Tibial artery (tissue), 4 donors: ENCODE results near the gene COX7A1.

ENCODE experiments used
- DNase-seq, 2 donors: peaks; one replicate each; pipeline ENCODE4 v3.0.0-alpha.2; 2019
- H3K27ac ChIP-seq, 2 donors: fragments of 200-600 bp; sonication (generic) in 1 of 2; 1 replicate in 1 of 2; 2 replicates in 1 of 2; pipeline ENCODE4 v1.5.1; 2018 to 2019; ENCODE audit warnings: mild to moderate bottlenecking in 1 of 2
- H3K27me3 ChIP-seq, 2 donors: fragments of 200-600 bp; sonication (generic) in 1 of 2; one replicate each; pipeline versions ENCODE4 v1.5.1 to v1.6.0; 2016 to 2019
- H3K36me3 ChIP-seq, 3 donors: fragments of 200-600 bp; sonication (generic) in 2 of 3; one replicate each; pipeline ENCODE4 v1.5.1; 2016 to 2019; ENCODE audit warnings: mild to moderate bottlenecking in 2 of 3
- H3K4me1 ChIP-seq, 4 donors: fragments of 200-600 bp; sonication (generic) in 2 of 4; 1 replicate in 3 of 4; 2 replicates in 1 of 4; pipeline ENCODE4 v1.5.1; 2016 to 2019
- H3K4me3 ChIP-seq, 2 donors: fragments of 200-600 bp; sonication (generic) in 1 of 2; 1 replicate in 1 of 2; 2 replicates in 1 of 2; pipeline ENCODE4 v1.5.1; 2018 to 2019; ENCODE audit warnings: mild to moderate bottlenecking in 2 of 2
- H3K9me3 ChIP-seq, 3 donors: fragments of 200-600 bp; sonication (generic) in 1 of 3; one replicate each; pipeline ENCODE4 v1.5.1; 2016 to 2019
- intact Hi-C: fragments of 100-400 bp; cut with DNase I; formaldehyde crosslinking; loops from one replicate; pipeline ENCODE4 v1.15.0; 2023; ENCODE audit warnings: low total_unique reads
- TF ChIP-seq, protein P1 (sequence below), 2 experiments: fragments of 200-600 bp in 1 of 2; fragments of 450-650 bp in 1 of 2; IDR thresholded peaks; one replicate each; pipeline ENCODE4 v1.5.1; 2017 to 2019; ENCODE audit warnings: antibody characterized with exemption in 2 of 2, mild to moderate bottlenecking in 1 of 2, moderate library complexity in 1 of 2

Gene COX7A1

DNA sequence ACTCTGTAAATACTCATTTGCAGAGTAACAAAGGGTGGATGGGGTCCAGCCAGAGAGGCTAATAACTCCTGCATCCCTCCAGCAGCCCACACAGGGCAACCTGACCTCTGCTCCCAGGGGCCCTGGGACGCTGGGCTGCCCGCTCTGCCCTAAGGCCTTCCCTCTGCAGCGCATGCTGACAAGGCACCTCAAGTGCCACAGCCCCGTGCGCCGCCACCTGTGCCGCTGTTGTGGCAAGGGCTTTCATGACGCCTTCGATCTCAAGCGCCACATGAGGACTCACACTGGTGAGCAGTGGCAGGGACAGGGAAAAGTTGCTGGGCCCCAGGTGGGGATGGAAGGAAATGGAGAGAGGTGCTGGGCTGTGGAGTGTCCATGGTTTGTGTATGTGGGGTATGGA, 39.6 kb downstream of the COX7A1 start:
- Histone ChIP-seq H3K4me1 (peaks cover 0 to 26% (median 22%) of the 10 kb centered on the region in 4 donors), H3K9me3 (no peaks in the 10 kb centered on the region), H3K27me3 (no peaks in the 10 kb centered on the region), H3K36me3 (peaks cover under 1 to 42% (median 32%) of the 10 kb centered on the region in 3 donors), H3K4me3 (no peak overlapping the region), H3K27ac (no peak overlapping the region)
- intact Hi-C loops = no loop called here
- TF ChIP-seq, protein P1, sequence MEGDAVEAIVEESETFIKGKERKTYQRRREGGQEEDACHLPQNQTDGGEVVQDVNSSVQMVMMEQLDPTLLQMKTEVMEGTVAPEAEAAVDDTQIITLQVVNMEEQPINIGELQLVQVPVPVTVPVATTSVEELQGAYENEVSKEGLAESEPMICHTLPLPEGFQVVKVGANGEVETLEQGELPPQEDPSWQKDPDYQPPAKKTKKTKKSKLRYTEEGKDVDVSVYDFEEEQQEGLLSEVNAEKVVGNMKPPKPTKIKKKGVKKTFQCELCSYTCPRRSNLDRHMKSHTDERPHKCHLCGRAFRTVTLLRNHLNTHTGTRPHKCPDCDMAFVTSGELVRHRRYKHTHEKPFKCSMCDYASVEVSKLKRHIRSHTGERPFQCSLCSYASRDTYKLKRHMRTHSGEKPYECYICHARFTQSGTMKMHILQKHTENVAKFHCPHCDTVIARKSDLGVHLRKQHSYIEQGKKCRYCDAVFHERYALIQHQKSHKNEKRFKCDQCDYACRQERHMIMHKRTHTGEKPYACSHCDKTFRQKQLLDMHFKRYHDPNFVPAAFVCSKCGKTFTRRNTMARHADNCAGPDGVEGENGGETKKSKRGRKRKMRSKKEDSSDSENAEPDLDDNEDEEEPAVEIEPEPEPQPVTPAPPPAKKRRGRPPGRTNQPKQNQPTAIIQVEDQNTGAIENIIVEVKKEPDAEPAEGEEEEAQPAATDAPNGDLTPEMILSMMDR (IDR thresholded peaks at IDR 0.05) = no peak
- DNase-seq = no peak

DNA sequence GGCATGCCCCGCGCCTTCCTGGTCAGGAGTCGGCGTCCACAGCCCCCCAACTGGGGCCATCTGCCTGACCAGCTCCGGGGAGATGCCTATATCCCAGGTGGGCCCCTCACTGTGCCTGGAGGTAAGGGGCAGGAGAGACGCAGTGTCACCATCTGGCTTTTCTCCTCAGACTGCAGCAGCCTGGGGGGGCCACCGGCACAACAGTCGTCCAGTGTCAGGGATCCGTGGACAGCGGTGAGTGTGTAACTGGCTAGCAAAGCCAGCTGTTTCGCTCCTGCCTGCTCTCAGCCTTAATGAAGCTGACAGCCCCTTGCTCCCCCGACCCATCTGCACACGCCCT, 41.1 kb downstream of the COX7A1 start:
- no peaks in the 10 kb centered on the region for H3K9me3 ChIP-seq
- H3K4me1 ChIP-seq = peaks cover 0 to 18% (median 15%) of the 10 kb centered on the region in 4 donors
- intact Hi-C loops = no loop called here
- H3K27me3 ChIP-seq = no peaks in the 10 kb centered on the region
- no peak for DNase-seq
- H3K36me3 ChIP-seq = peaks cover 0 to 55% (median 32%) of the 10 kb centered on the region in 3 donors
- no peak overlapping the region for H3K27ac ChIP-seq
- TF ChIP-seq, protein P1 (IDR thresholded peaks at IDR 0.05) = no peak
- H3K4me3 ChIP-seq = no peak overlapping the region

DNA sequence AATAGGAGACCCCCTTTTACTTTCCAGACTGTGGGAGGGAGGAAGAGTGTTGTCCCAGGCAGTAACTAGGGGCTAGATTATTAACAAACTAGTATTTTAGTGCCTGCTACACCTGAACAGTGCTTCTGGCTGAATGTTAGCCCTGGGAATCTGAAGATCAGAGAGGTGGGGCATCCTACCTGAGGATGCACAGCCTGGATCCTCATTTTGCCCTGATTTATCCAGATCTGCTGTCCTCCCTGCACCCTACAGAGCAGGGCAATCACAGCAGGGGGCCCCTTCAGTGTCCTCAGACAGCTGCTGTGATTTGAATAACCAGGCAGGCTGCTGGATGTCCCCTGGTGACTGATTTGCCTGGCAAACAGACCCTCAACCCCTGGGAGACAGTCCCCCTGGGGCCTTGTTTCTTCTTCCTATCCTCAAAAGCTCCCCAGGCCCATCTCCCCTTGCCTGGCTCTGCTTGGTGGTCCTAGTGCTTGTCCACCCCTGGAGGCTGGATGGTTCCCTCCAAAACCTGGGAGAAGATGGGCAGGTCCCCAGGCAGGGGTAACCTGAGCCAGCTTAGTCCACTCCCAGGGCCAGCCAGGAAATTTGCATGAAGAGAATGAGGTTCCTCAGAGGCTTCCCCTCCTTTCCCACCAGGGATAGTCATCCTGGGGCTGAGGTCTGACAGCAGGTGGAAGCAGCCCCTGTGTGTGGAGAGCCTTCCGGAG, 41.6 kb downstream of the COX7A1 start, which contains the start of gene OVOL3:
Gene OVOL3 (plus strand): TSS at position 657 of the 713 bp plus-strand sequence. CDS start 60 bp downstream, outside the sequence.
- Histone ChIP-seq H3K4me1 (peaks cover 0 to 13% (median 10%) of the 10 kb centered on the region in 4 donors), H3K9me3 (no peaks in the 10 kb centered on the region), H3K36me3 (peaks cover 0 to 61% (median 32%) of the 10 kb centered on the region in 3 donors), H3K4me3 (no peak within 1 kb of the TSS), H3K27me3 (no peaks in the 10 kb centered on the region), H3K27ac (no peak within 1 kb of the TSS)
- DNase-seq = no peak
- intact Hi-C loops = no loop called here
- TF ChIP-seq, protein P1 (IDR thresholded peaks at IDR 0.05) = no peak

DNA sequence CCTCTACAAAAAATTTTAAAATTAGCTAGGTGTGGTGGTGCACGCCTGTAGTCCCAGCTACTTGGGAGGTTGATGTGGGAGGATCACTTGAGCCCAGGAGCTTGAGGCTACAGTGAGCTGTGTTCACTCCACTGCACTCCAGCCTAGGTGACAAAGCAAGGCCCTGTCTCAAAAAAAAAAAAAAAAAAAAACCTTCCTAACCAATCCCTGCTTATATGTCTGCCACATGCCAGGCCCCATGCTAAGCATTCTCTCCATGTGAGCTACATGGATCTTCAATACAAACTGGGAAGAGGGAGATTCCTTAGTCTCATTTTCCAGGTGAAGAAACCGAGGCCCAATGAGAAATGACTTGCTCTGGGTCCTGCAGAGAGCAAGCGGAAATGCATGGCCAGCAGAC, 43.6 kb downstream of the COX7A1 start:
- peaks cover 0 to 68% (median 32%) of the 10 kb centered on the region in 3 donors for H3K36me3 ChIP-seq
- no peak overlapping the region for H3K27ac ChIP-seq
- H3K4me1 ChIP-seq = peaks cover 0 to 8% (median 5%) of the 10 kb centered on the region in 4 donors
- H3K27me3 ChIP-seq = no peaks in the 10 kb centered on the region
- DNase-seq = no peak
- intact Hi-C loops = no loop called here
- no peaks in the 10 kb centered on the region for H3K9me3 ChIP-seq
- no peak overlapping the region for H3K4me3 ChIP-seq
- TF ChIP-seq, protein P1 (IDR thresholded peaks at IDR 0.05) = no peak

DNA sequence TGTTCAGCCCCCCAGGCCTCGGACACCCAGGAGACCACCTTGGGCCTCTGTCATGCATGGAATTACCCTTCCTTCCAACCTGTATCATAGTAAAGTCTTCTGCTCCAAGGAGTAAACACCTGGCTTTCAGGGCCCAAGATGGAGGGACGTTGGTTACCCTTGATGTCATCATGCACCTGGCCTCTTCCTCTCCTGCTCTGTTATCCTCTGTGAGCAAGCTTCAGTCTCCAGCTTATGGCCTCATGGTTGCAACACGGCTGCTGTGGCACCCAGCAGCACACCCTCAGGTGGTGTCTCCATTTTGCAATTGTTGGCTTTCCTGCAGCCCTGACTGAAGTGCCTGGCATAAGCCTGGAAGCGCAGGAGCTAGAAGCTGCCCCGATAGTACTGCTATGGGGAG, 45.3 kb downstream of the COX7A1 start:
- Histone ChIP-seq H3K36me3 (peaks cover 0 to 51% (median 20%) of the 10 kb centered on the region in 3 donors), H3K9me3 (no peaks in the 10 kb centered on the region), H3K4me1 (no peaks in the 10 kb centered on the region), H3K4me3 (no peak overlapping the region), H3K27me3 (no peaks in the 10 kb centered on the region), H3K27ac (no peak overlapping the region)
- no peak for DNase-seq
- TF ChIP-seq, protein P1 (IDR thresholded peaks at IDR 0.05) = no peak
- intact Hi-C loops = no loop called here
